HepG2 (cell line): ENCODE data around the gene ADAMTS4. TPM values are rescaled to one million over a fixed set of nuclear protein-coding genes. Genes with fewer than 3 reads are reported as not detected.

Experiments
- ARID4A ChIP-seq: sonication (generic); formaldehyde crosslinking; IDR thresholded peaks from 2 replicates; pipeline ENCODE4 v1.5.0; 2020; ENCODE audit warnings: mild to moderate bottlenecking, missing genetic modification reagents, borderline replicate concordance
- ATAD3A ChIP-seq: sonication (generic); formaldehyde crosslinking; IDR thresholded peaks from 2 replicates; pipeline ENCODE4 v1.4.0; 2020; ENCODE audit warnings: missing genetic modification reagents
- CCAR2 ChIP-seq: fragments of 200-400 bp; formaldehyde crosslinking; optimal IDR thresholded peaks from 2 replicates; pipeline ENCODE3; 2018; ENCODE audit warnings: low read depth, mild to moderate bottlenecking, low read length, moderate library complexity
- DDIT3 ChIP-seq: sonication (generic); formaldehyde crosslinking; IDR thresholded peaks from 2 replicates; pipeline ENCODE4 v1.4.0; 2020; ENCODE audit warnings: mild to moderate bottlenecking, missing genetic modification reagents
- FOXM1 ChIP-seq: sonication (generic); formaldehyde crosslinking; IDR thresholded peaks from 2 replicates; pipeline ENCODE4 v1.5.0; 2020; ENCODE audit warnings: missing genetic modification reagents
- HDAC2 ChIP-seq: sonication (generic); formaldehyde crosslinking; IDR thresholded peaks from 2 replicates; pipeline ENCODE4 v1.4.0; 2020; ENCODE audit warnings: missing genetic modification reagents
- HMGXB3 ChIP-seq: sonication (generic); formaldehyde crosslinking; IDR thresholded peaks from 2 replicates; pipeline ENCODE4 v1.4.0; 2020; ENCODE audit warnings: missing genetic modification reagents, borderline replicate concordance
- MEIS2 ChIP-seq: sonication (generic); formaldehyde crosslinking; IDR thresholded peaks from 2 replicates; pipeline ENCODE4 v1.9.0; 2021; ENCODE audit warnings: mild to moderate bottlenecking, missing genetic modification reagents
- MTA3 ChIP-seq: sonication (generic); formaldehyde crosslinking; IDR thresholded peaks from 2 replicates; pipeline ENCODE4 v1.4.0; 2020; ENCODE audit warnings: missing genetic modification reagents
- NR2F2 ChIP-seq: IDR thresholded peaks from 2 replicates; pipeline ENCODE4 v1.6.1; 2012; ENCODE audit warnings: low read depth, inconsistent platforms, borderline replicate concordance
- RARA ChIP-seq: IDR thresholded peaks from 2 replicates; pipeline ENCODE4 v1.6.1; 2016; ENCODE audit warnings: missing genetic modification reagents, missing compliant biosample characterization
- RXRB ChIP-seq: IDR thresholded peaks from 2 replicates; pipeline ENCODE4 v1.6.1; 2016; ENCODE audit warnings: borderline replicate concordance, missing genetic modification reagents, missing compliant biosample characterization
- SRF ChIP-seq: IDR thresholded peaks from 2 replicates; pipeline ENCODE4 v1.6.1; 2011; ENCODE audit warnings: mild to moderate bottlenecking, low read depth, low read length, moderate library complexity
- WIZ ChIP-seq: sonication (generic); formaldehyde crosslinking; IDR thresholded peaks from 2 replicates; pipeline ENCODE4 v1.5.1; 2020; ENCODE audit warnings: mild to moderate bottlenecking, missing genetic modification reagents
- ZBTB38 ChIP-seq: sonication (generic); formaldehyde crosslinking; IDR thresholded peaks from 2 replicates; pipeline ENCODE4 v1.5.1; 2020; ENCODE audit warnings: mild to moderate bottlenecking, missing genetic modification reagents
- ZNF17 ChIP-seq: sonication (generic); formaldehyde crosslinking; IDR thresholded peaks from 2 replicates; pipeline ENCODE4 v1.5.0; 2020; ENCODE audit warnings: mild to moderate bottlenecking, missing genetic modification reagents
- ZNF513 ChIP-seq: sonication (generic); formaldehyde crosslinking; conservative IDR thresholded peaks from 2 replicates; pipeline ENCODE4 v1.5.0; 2020; ENCODE audit warnings: missing genetic modification reagents
- ZNF781 ChIP-seq: sonication (generic); formaldehyde crosslinking; IDR thresholded peaks from 2 replicates; pipeline ENCODE4 v1.5.1; 2020; ENCODE audit warnings: borderline replicate concordance, mild to moderate bottlenecking, missing genetic modification reagents; ENCODE audit errors: not compliant biosample characterization
- polyA plus RNA-seq, 8 experiments: library from polyadenylated mRNA; depleted of rRNA in 3 of 8; stranded (reverse) in 7 of 8; unstranded in 1 of 8; fragments of >200 nt; fragmentation: Illumina TruSeq in 4 of 8; extraction: Trizol in 4 of 8; gene quantifications; 2 replicates each; pipeline versions ENCODE4 v1.2.1 to v1.2.3, GENCODE V29; 2011 to 2016; ENCODE audit warnings: low read depth in 4 of 8, missing spikeins in 1 of 8, mixed read lengths in 1 of 8; ENCODE audit not compliant: insufficient read depth in 1 of 8
- total RNA-seq, 5 experiments: library from RNA; depleted of rRNA; stranded (reverse); fragments of >200 nt; fragmentation: Illumina TruSeq; extraction: Trizol; gene quantifications; 2 replicates each; pipeline ENCODE4 v1.2.3, GENCODE V29; 2016; ENCODE audit warnings: low read depth in 1 of 5

ADAMTS4 gene
- total and polyA plus RNA-seq, 2 of the 13 experiments (the other 11 are each of a cell fraction or from before 2014, with no cell fraction given), result 0.51 to 1.7 TPM

GRCh38 chr1:161218301-161219077, 19.6 kb upstream of the ADAMTS4 start (continued):
- TF ChIP-seq FOXM1 (CRISPR knock-in tag), result no peak
- TF ChIP-seq ZNF781, result no peak
- peak; percentile 87 for TF ChIP-seq RXRB (CRISPR knock-in tag)
- TF ChIP-seq ATAD3A (CRISPR knock-in tag), result no peak
- TF ChIP-seq MEIS2 (CRISPR knock-in tag), result no peak
- TF ChIP-seq CCAR2, result peak; percentile 74
- TF ChIP-seq MTA3, result no peak
- TF ChIP-seq NR2F2, result no peak
- TF ChIP-seq ZNF17 (CRISPR knock-in tag), result no peak
- TF ChIP-seq HMGXB3, result no peak
- no peak for TF ChIP-seq ZBTB38 (CRISPR knock-in tag)
- TF ChIP-seq ZNF513 (CRISPR knock-in tag), result no peak
- peak; percentile 53; the same call in 1 of the 2 replicates for TF ChIP-seq ARID4A
- no peak for TF ChIP-seq WIZ (CRISPR knock-in tag)
- TF ChIP-seq HDAC2 (CRISPR knock-in tag), result peak; percentile 85; the same call in 1 of the 2 replicates
- TF ChIP-seq SRF, result no peak
- no peak for TF ChIP-seq DDIT3
- TF ChIP-seq RARA (CRISPR knock-in tag), result peak; percentile 79
